Thoracic aorta (tissue), 2 donors: ENCODE results near the gene RRAGD. TPM values are rescaled to one million over a fixed set of nuclear protein-coding genes. Genes with fewer than 3 reads are reported as not detected.

ENCODE experiments used
- ATAC-seq: fragments of 150-250 bp; one replicate; pipeline ENCODE4 v1.8.0; 2017; ENCODE audit warnings: low read depth; ENCODE audit not compliant: insufficient number of reproducible peaks, low FRiP score
- DNase-seq: peaks from one replicate; pipeline ENCODE4 v3.0.0-alpha.2; 2020; ENCODE audit warnings: low spot score
- H3K27ac ChIP-seq, 2 donors: fragments of 200-600 bp; sonication (generic); 1 replicate in 1 of 2; 2 replicates in 1 of 2; pipeline ENCODE4 v1.5.1; 2016; ENCODE audit warnings: mild to moderate bottlenecking in 2 of 2, moderate library complexity in 2 of 2
- H3K27me3 ChIP-seq: fragments of 200-600 bp; sonication (generic); replicated peaks from 2 replicates; pipeline ENCODE4 v1.6.0; 2016; ENCODE audit warnings: mild to moderate bottlenecking; ENCODE audit not compliant: insufficient read depth
- H3K36me3 ChIP-seq: fragments of 200-600 bp; sonication (generic); one replicate; pipeline ENCODE4 v1.5.1; 2016
- H3K4me1 ChIP-seq, 2 donors: fragments of 200-600 bp; sonication (generic); 1 replicate in 1 of 2; 2 replicates in 1 of 2; pipeline versions ENCODE4 v1.5.1 to v1.6.0; 2016; ENCODE audit warnings: low read depth in 2 of 2, mild to moderate bottlenecking in 1 of 2; ENCODE audit not compliant: control insufficient read depth in 1 of 2
- H3K4me3 ChIP-seq: fragments of 200-600 bp; sonication (generic); 2 replicates; pipeline ENCODE4 v1.5.1; 2016; ENCODE audit warnings: mild to moderate bottlenecking
- H3K9me3 ChIP-seq: fragments of 200-600 bp; sonication (generic); 2 replicates; pipeline ENCODE4 v1.5.1; 2016
- total RNA-seq, 2 donors: library from RNA; depleted of rRNA; stranded (reverse); fragments of >200 nt; gene quantifications; one replicate each; pipeline versions ENCODE4 v1.1.0 to v1.2.3, GENCODE V29; 2016
- TF ChIP-seq, protein P1 (sequence below): fragments of 200-600 bp; sonication (generic); IDR thresholded peaks from one replicate; pipeline ENCODE4 v1.5.1; 2019; ENCODE audit warnings: antibody characterized with exemption

RRAGD gene
- total RNA-seq, 2 donors from 2014 or later = 11.0 to 25.8 TPM

- Histone ChIP-seq H3K9me3 (no peaks in the 10 kb centered on the region), H3K27ac (no peak overlapping the region), H3K27me3 (no peaks in the 10 kb centered on the region), H3K4me1 (peaks cover 0 to 22% of the 10 kb centered on the region in 2 donors), H3K36me3 (no peaks in the 10 kb centered on the region), H3K4me3 (no peak overlapping the region)
- TF ChIP-seq, protein P1, sequence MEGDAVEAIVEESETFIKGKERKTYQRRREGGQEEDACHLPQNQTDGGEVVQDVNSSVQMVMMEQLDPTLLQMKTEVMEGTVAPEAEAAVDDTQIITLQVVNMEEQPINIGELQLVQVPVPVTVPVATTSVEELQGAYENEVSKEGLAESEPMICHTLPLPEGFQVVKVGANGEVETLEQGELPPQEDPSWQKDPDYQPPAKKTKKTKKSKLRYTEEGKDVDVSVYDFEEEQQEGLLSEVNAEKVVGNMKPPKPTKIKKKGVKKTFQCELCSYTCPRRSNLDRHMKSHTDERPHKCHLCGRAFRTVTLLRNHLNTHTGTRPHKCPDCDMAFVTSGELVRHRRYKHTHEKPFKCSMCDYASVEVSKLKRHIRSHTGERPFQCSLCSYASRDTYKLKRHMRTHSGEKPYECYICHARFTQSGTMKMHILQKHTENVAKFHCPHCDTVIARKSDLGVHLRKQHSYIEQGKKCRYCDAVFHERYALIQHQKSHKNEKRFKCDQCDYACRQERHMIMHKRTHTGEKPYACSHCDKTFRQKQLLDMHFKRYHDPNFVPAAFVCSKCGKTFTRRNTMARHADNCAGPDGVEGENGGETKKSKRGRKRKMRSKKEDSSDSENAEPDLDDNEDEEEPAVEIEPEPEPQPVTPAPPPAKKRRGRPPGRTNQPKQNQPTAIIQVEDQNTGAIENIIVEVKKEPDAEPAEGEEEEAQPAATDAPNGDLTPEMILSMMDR = no peak
- no peak for ATAC-seq
- no peak for DNase-seq
Observed at GRCh38 chr6:89438248-89438647, 26.2 kb upstream of the RRAGD start.

DNA sequence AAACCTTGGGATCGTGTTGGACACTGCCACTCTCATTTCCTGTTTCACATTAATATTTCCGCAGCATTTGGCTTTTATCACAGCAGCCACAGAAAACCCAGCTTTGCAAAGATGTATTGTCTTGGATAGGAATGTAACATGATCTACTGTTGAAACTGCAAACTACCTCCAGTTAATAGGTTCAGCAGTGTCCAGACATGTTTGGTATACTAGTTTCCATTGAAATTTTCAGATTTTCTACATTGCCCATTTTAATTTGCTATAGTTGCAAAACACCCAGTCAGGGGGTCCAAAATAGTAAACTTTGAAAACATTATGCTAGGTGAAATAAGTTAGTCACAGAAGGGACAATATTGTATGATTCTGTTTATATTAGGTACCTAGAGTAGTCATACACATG lies 24.2 kb upstream of the RRAGD start:
- Histone ChIP-seq H3K27me3 (no peaks in the 10 kb centered on the region), H3K27ac (no peak overlapping the region), H3K36me3 (no peaks in the 10 kb centered on the region), H3K4me3 (no peak overlapping the region), H3K9me3 (no peaks in the 10 kb centered on the region), H3K4me1 (peaks cover 0 to 27% of the 10 kb centered on the region in 2 donors)
- no peak for ATAC-seq
- DNase-seq = no peak
- TF ChIP-seq, protein P1 = no peak

DNA sequence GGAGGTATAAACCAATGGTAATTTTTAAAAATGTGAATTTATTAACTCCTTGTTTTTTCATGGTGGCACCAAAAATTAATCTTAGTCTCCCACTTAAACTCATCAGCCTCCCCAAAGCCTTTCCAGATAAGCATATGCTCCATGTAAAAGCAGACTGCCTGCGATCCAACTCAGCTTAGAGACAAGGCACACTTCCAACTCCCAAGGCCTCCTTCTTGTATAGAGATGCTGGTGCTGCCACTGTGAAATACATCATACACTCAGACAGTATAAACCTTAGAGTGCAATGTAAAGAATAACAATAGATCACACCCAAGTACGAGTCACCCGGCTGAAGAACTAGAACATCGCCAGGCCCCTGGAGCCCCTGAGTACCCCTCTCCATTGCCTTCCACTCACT lies 22.9 kb upstream of the RRAGD start:
- Histone ChIP-seq H3K27ac (no peak overlapping the region), H3K4me1 (peaks cover 0 to 27% of the 10 kb centered on the region in 2 donors), H3K9me3 (no peaks in the 10 kb centered on the region), H3K36me3 (no peaks in the 10 kb centered on the region), H3K4me3 (no peak overlapping the region), H3K27me3 (no peaks in the 10 kb centered on the region)
- ATAC-seq (no peak), DNase-seq (no peak)
- TF ChIP-seq, protein P1 = no peak

DNA sequence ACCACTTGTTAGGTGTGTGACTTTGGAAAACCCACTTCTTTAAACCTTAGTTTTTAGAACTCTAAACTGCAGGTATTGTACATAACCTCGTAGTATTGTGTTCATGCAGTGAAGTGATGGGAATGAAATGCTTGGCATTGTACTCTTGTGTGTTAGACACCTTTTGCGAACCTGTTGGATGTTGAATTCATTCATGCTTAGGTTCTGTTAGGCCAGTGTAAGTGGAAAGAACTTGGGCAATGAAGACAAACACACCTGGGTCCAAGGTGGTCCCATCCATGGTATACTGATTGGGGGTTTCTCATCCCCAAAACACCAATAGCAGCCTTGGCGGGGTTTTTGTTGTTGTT lies 22.1 kb upstream of the RRAGD start:
- no peak for DNase-seq
- TF ChIP-seq, protein P1 = no peak
- ATAC-seq = no peak
- Histone ChIP-seq H3K27ac (peak overlapping the region; percentile 24 to 57), H3K4me1 (peaks cover 0 to 27% of the 10 kb centered on the region in 2 donors), H3K9me3 (no peaks in the 10 kb centered on the region), H3K27me3 (no peaks in the 10 kb centered on the region), H3K4me3 (peak overlapping the region; percentile 93), H3K36me3 (no peaks in the 10 kb centered on the region)

GRCh38 chr6:89433252-89434149 lies 21.4 kb upstream of the RRAGD start:
- no peak for DNase-seq
- Histone ChIP-seq H3K27ac (peak overlapping the region; percentile 24 to 57), H3K4me3 (peak overlapping the region; percentile 93), H3K9me3 (no peaks in the 10 kb centered on the region), H3K27me3 (no peaks in the 10 kb centered on the region), H3K4me1 (peaks cover 0 to 27% of the 10 kb centered on the region in 2 donors), H3K36me3 (no peaks in the 10 kb centered on the region)
- peak; percentile 67 for ATAC-seq
- TF ChIP-seq, protein P1 = no peak
